AG04449 (cell line): ENCODE data around the gene PIRT.

Experiments used
- CTCF ChIA-PET: fragments of 350-600 bp; formaldehyde crosslinking; extraction: SDS; loops from one replicate; lab custom pipeline; 2021; ENCODE audit warnings: antibody characterized with exemption; lab: Yijun Ruan, JAX
- POLR2A ChIA-PET: fragments of 400-600, 350-600 bp; formaldehyde crosslinking; extraction: SDS; loops from one replicate; lab custom pipeline; 2020; ENCODE audit warnings: antibody characterized with exemption, inconsistent platforms; lab: Yijun Ruan, JAX
- DNase-seq: peaks from one replicate; pipeline ENCODE4 v3.0.0-alpha.2; 2010; ENCODE audit warnings: low read depth, low spot score
- H3K4me3 ChIP-seq: 2 replicates; pipeline ENCODE4 v1.5.1; 2011; ENCODE audit warnings: low read depth, mild to moderate bottlenecking, control low read depth, low read length
- CTCF ChIP-seq: IDR thresholded peaks from one replicate; pipeline ENCODE4 v1.5.1; 2011; ENCODE audit warnings: mild to moderate bottlenecking, moderate library complexity, low read length, control low read depth, inconsistent platforms; ENCODE audit not compliant: insufficient read depth; ENCODE audit errors: missing control alignments

Gene PIRT

GRCh38 chr17:10797476-10798328 lies 40.2 kb downstream of the PIRT start:
- ChIA-PET POLR2A (no interaction called here), CTCF (no interaction called here)
- TF ChIP-seq CTCF, result no peak
- H3K4me3 ChIP-seq, result no peak overlapping the region
- no peak for DNase-seq

GRCh38 chr17:10793816-10794215 lies 44.1 kb downstream of the PIRT start:
- CTCF ChIA-PET, result no interaction called here
- no peak overlapping the region for H3K4me3 ChIP-seq
- DNase-seq, result no peak
- TF ChIP-seq CTCF, result no peak
- POLR2A ChIA-PET, result no interaction called here

- TF ChIP-seq CTCF, result no peak
- ChIA-PET POLR2A (no interaction called here), CTCF (no interaction called here)
- no peak for DNase-seq
- no peak overlapping the region for H3K4me3 ChIP-seq
Observed at GRCh38 chr17:10793256-10793655, 44.6 kb downstream of the PIRT start.

- CTCF ChIA-PET, result no interaction called here
- POLR2A ChIA-PET, result no interaction called here
- no peak for DNase-seq
- TF ChIP-seq CTCF, result no peak
- H3K4me3 ChIP-seq, result no peak overlapping the region
Observed at GRCh38 chr17:10792151-10792550, 45.7 kb downstream of the PIRT start.

- CTCF ChIA-PET, result interaction anchor here (1.3 to 2.3 kb wide), 2 partner anchors 54 to 174 kb away, joined by 6 to 7 read pairs; no protein-coding TSS in a partner anchor
- DNase-seq, result no peak
- no peak for TF ChIP-seq CTCF
- POLR2A ChIA-PET, result no interaction called here
- H3K4me3 ChIP-seq, result no peak overlapping the region
Observed at GRCh38 chr17:10790491-10791401, 47.1 kb downstream of the PIRT start.
